Hepatocyte (in vitro differentiated cells): ENCODE data around the gene TMEM145.

ENCODE experiments used
- CTCF ChIP-seq: fragments of 200-600 bp; sonication (generic); IDR thresholded peaks from 2 replicates; pipeline ENCODE4 v1.5.1; 2016; ENCODE audit warnings: antibody characterized with exemption, mild to moderate bottlenecking; ENCODE audit not compliant: poor library complexity
- EZH2 ChIP-seq: fragments of 200-600 bp; sonication (generic); IDR thresholded peaks from 2 replicates; pipeline ENCODE4 v1.6.1; 2016; ENCODE audit warnings: antibody characterized with exemption, mild to moderate bottlenecking, borderline replicate concordance

DNA sequence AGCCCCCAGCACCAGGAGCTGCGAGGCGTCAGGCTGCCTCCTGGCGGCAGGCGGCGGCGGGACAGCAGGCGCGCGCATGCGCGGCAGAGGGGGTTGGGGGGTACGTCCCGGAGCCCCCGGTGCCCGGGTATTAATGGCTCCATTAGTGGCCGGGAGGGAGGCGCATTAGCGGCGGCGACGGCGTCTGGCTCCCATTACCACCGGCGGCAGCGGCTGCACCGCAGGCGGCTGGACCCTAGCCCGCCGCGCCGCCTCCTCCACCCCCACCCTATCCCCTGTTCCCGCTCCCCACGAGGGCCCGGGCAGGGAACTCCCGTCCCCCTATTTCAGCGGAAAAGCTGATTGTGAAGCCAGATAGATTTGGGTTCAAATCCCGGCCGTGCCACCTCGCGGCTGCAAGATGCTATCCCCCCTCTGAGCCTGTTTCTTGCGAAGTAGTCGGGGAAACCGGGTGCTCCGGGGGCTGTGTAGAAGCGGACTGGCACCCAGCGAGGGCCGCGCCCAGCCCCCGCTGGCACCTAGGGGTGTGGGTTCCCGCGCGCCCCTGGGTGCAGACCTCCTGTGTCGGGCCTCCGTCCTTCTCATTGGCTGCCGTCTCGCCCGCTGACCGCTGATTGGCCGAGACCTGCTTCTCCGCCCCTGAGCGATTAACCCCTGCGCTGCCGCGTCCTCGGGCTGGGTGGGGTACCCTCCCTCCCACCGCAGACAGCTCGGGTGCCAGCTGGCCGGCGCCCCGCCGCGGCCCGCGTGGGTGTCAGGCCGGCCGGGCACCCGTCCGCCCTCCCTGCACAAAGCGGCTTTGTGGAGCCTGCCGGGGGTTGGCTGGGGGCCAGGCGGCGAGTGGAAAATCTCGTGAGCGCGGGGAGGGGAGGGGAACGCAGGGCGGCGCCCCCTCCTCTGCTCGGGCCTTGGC lies 33.0 kb upstream of the TMEM145 start:
- TF ChIP-seq CTCF = peak; percentile 97
- TF ChIP-seq EZH2 = no peak
